DND-41 (cell line): ENCODE data around the gene RORB.

Source experiments
- ATAC-seq: fragments of 200-7000 bp; cut with Tn5 transposase; 3 replicates; pipeline ENCODE4 v1.9.1; 2021; ENCODE audit warnings: low read depth; ENCODE audit not compliant: insufficient read depth
- DNase-seq: peaks from one replicate; pipeline ENCODE4 v3.0.0-alpha.2; 2020
- H2AFZ ChIP-seq: 2 replicates; pipeline ENCODE4 v1.6.0; 2012; ENCODE audit warnings: low read depth, low read length
- H3K27ac ChIP-seq: 2 replicates; pipeline ENCODE4 v1.5.1; 2012; ENCODE audit warnings: low read length, inconsistent platforms
- H3K27me3 ChIP-seq: fragments of 200-600 bp; sonication (generic); 2 replicates; pipeline ENCODE4 v1.6.0; 2012; ENCODE audit warnings: low read length, mild to moderate bottlenecking, inconsistent platforms; ENCODE audit not compliant: insufficient read depth, poor library complexity
- H3K36me3 ChIP-seq: 2 replicates; pipeline ENCODE4 v1.5.1; 2012; ENCODE audit warnings: low read length, inconsistent platforms; ENCODE audit not compliant: insufficient read depth
- H3K4me1 ChIP-seq: 2 replicates; pipeline ENCODE4 v1.5.1; 2012; ENCODE audit warnings: mild to moderate bottlenecking, low read length; ENCODE audit not compliant: insufficient read depth
- H3K4me2 ChIP-seq: 2 replicates; pipeline ENCODE4 v1.6.0; 2012; ENCODE audit warnings: mild to moderate bottlenecking, moderate library complexity, low read length, inconsistent platforms; ENCODE audit not compliant: insufficient read depth
- H3K4me3 ChIP-seq, 2 experiments: fragments of 200-600 bp in 1 of 2; shearing (Covaris generic) in 1 of 2; 2 replicates each; pipeline ENCODE4 v1.5.1; 2012 to 2016; ENCODE audit warnings: inconsistent platforms in 2 of 2, low read length in 2 of 2, mild to moderate bottlenecking in 2 of 2, low read depth in 1 of 2, moderate library complexity in 1 of 2
- H3K79me2 ChIP-seq: 2 replicates; pipeline ENCODE4 v1.6.0; 2012; ENCODE audit warnings: low read length, inconsistent platforms; ENCODE audit not compliant: insufficient read depth
- H3K9ac ChIP-seq: 2 replicates; pipeline ENCODE4 v1.6.0; 2012; ENCODE audit warnings: low read depth, mild to moderate bottlenecking, inconsistent platforms, low read length, moderate library complexity
- H3K9me3 ChIP-seq: 2 replicates; pipeline ENCODE4 v1.5.1; 2012; ENCODE audit warnings: low read length, moderate library complexity, mild to moderate bottlenecking, inconsistent platforms; ENCODE audit not compliant: insufficient read depth, severe bottlenecking
- H4K20me1 ChIP-seq: 2 replicates; pipeline ENCODE4 v1.6.0; 2012; ENCODE audit warnings: low read length; ENCODE audit not compliant: insufficient read depth
- CTCF ChIP-seq: IDR thresholded peaks from 2 replicates; pipeline ENCODE4 v1.5.1; 2012; ENCODE audit warnings: borderline replicate concordance, low read length, moderate library complexity, mild to moderate bottlenecking; ENCODE audit not compliant: poor library complexity, severe bottlenecking; ENCODE audit errors: extremely low read depth
- EZH2 ChIP-seq: IDR thresholded peaks from 3 replicates; pipeline ENCODE4 v1.6.1; 2012; ENCODE audit warnings: borderline replicate concordance, low read depth, mild to moderate bottlenecking, moderate library complexity, low read length, inconsistent platforms; ENCODE audit not compliant: severe bottlenecking

The RORB gene

GRCh38 chr9:74458832-74459231 lies 38.3 kb upstream of the RORB start:
- Histone ChIP-seq H3K9ac (no peak overlapping the region), H3K4me2 (no peak overlapping the region), H3K4me3 (no peak overlapping the region), H3K79me2 (no peaks in the 10 kb centered on the region), H2AFZ (no peak overlapping the region), H3K27ac (no peak overlapping the region), H3K4me1 (no peaks in the 10 kb centered on the region), H3K9me3 (no peaks in the 10 kb centered on the region), H4K20me1 (no peaks in the 10 kb centered on the region), H3K27me3 (no peaks in the 10 kb centered on the region), H3K36me3 (no peaks in the 10 kb centered on the region)
- DNase-seq (no peak), ATAC-seq (no peak)
- TF ChIP-seq EZH2: no peak
- TF ChIP-seq CTCF: no peak

GRCh38 chr9:74463825-74464224 lies 33.3 kb upstream of the RORB start:
- DNase-seq (no peak), ATAC-seq (no peak)
- H2AFZ ChIP-seq: no peak overlapping the region
- no peaks in the 10 kb centered on the region for H4K20me1 ChIP-seq
- no peak overlapping the region for H3K4me3 ChIP-seq
- no peak overlapping the region for H3K4me2 ChIP-seq
- no peaks in the 10 kb centered on the region for H3K79me2 ChIP-seq
- TF ChIP-seq EZH2: no peak
- TF ChIP-seq CTCF: no peak
- H3K27me3 ChIP-seq: no peaks in the 10 kb centered on the region
- H3K4me1 ChIP-seq: no peaks in the 10 kb centered on the region
- H3K36me3 ChIP-seq: no peaks in the 10 kb centered on the region
- no peak overlapping the region for H3K27ac ChIP-seq
- no peaks in the 10 kb centered on the region for H3K9me3 ChIP-seq
- H3K9ac ChIP-seq: no peak overlapping the region

GRCh38 chr9:74478606-74479005 lies 18.5 kb upstream of the RORB start:
- Histone ChIP-seq H3K4me3 (no peak overlapping the region), H2AFZ (no peak overlapping the region), H3K27ac (no peak overlapping the region), H4K20me1 (no peaks in the 10 kb centered on the region), H3K36me3 (no peaks in the 10 kb centered on the region), H3K9me3 (peaks cover 8% of the 10 kb centered on the region), H3K4me1 (no peaks in the 10 kb centered on the region), H3K27me3 (no peaks in the 10 kb centered on the region), H3K9ac (no peak overlapping the region), H3K79me2 (no peaks in the 10 kb centered on the region), H3K4me2 (no peak overlapping the region)
- ATAC-seq (no peak), DNase-seq (no peak)
- TF ChIP-seq EZH2: no peak
- TF ChIP-seq CTCF: no peak

GRCh38 chr9:74479711-74480110 lies 17.4 kb upstream of the RORB start:
- no peaks in the 10 kb centered on the region for H3K27me3 ChIP-seq
- no peak overlapping the region; the same call in 1 of the 2 replicates for H3K27ac ChIP-seq
- peaks cover 8% of the 10 kb centered on the region for H3K9me3 ChIP-seq
- no peaks in the 10 kb centered on the region for H3K79me2 ChIP-seq
- DNase-seq (no peak), ATAC-seq (no peak)
- TF ChIP-seq CTCF (no peak), EZH2 (no peak)
- no peaks in the 10 kb centered on the region for H3K4me1 ChIP-seq
- no peaks in the 10 kb centered on the region for H4K20me1 ChIP-seq
- no peak overlapping the region for H3K9ac ChIP-seq
- H3K4me3 ChIP-seq: no peak overlapping the region
- no peak overlapping the region for H2AFZ ChIP-seq
- H3K4me2 ChIP-seq: no peak overlapping the region
- no peaks in the 10 kb centered on the region for H3K36me3 ChIP-seq
